Natural killer cell treated with Interleukin-12 subunit alpha and Interleukin-12 subunit beta and Interleukin-15 and Interleukin-18, amount 100 ng/mL, for 72 hours (primary cell): Measurements from ENCODE around the gene FAM50A. TPM values are rescaled to one million over a fixed set of nuclear protein-coding genes. Genes with fewer than 3 reads are reported as not detected.

Experiments used
- ATAC-seq, 2 donors: fragments of 150-1000 bp; cut with Tn5 transposase in 1 of 2; sonication (Bioruptor Pico), chemical (Tn5 transposase) in 1 of 2; 2 replicates each; pipeline ENCODE4 v1.10.0; 2021
- DNase-seq: peaks from one replicate; pipeline ENCODE4 v3.0.0; 2022; ENCODE audit warnings: low spot score
- H3K27ac Mint-ChIP-seq, 2 donors: 1 replicate in 1 of 2; 2 replicates in 1 of 2; pipeline ENCODE4 v1.8.0; 2022; ENCODE audit warnings: mixed read lengths in 2 of 2, mild to moderate bottlenecking in 1 of 2, moderate library complexity in 1 of 2
- H3K27me3 Mint-ChIP-seq, 2 donors: 1 replicate in 1 of 2; 2 replicates in 1 of 2; pipeline ENCODE4 v1.8.0; 2022; ENCODE audit warnings: mixed read lengths in 2 of 2
- H3K36me3 Mint-ChIP-seq: one replicate; pipeline ENCODE4 v1.8.0; 2022; ENCODE audit warnings: mixed read lengths
- H3K4me1 Mint-ChIP-seq, 2 donors: 1 replicate in 1 of 2; 2 replicates in 1 of 2; pipeline ENCODE4 v1.8.0; 2022; ENCODE audit warnings: low read depth in 2 of 2, mixed read lengths in 2 of 2, mild to moderate bottlenecking in 1 of 2
- H3K4me3 Mint-ChIP-seq: one replicate; pipeline ENCODE4 v1.8.0; 2022; ENCODE audit warnings: mixed read lengths
- H3K9me3 Mint-ChIP-seq: 2 replicates; pipeline ENCODE4 v1.8.0; 2022; ENCODE audit warnings: mixed read lengths
- total RNA-seq, 2 donors: library from RNA; stranded (reverse); gene quantifications; one replicate each; pipeline ENCODE4 v1.2.3, GENCODE V29; 2022

FAM50A gene
- total RNA-seq, 2 donors from 2014 or later: 75.2 to 108 TPM

DNA sequence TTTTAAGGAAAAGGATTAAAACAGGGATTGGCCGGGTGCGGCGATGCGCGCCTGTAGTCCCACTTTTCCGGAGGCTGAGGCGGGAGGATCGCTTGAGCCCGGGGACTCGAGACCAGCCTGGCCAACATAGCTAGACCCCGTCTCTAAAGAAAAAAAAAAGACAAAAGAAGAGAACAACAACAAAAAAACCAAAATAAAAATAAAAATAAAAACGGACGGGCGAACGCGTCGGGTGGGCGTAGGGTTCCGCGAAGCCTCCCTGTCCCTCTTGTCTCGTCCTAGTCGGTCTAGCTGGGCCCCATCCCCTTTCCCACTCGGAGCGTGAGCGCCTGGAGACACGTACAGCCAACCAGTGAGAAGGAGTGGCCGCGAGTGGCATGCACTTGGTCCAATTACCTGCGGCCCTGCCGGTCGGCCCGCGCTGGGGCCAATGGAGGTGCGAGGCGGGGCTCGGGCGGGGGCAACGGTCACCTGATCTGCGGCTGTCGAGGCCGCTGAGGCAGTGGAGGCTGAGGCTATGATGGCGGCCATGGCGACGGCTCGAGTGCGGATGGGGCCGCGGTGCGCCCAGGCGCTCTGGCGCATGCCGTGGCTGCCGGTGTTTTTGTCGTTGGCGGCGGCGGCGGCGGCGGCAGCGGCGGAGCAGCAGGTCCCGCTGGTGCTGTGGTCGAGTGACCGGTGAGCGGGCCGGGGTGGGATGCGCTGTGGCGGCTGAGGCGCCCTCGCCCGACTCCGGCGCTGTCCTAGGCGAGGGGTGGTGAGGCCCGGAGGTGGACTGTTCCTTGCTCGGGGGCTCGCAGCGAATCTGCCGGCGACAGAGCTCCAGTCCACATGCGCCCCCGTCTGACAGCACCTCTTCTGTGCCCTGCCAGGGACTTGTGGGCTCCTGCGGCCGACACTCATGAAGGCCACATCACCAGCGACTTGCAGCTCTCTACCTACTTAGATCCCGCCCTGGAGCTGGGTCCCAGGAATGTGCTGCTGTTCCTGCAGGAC is 15.5 kb upstream of the FAM50A start, which contains the start of gene ATP6AP1:
ATP6AP1 (plus strand) TSS at position 502 of the 996 bp plus-strand sequence; CDS start at position 518, 16 bp downstream.
- Mint-ChIP-seq H3K27ac (peak within 1 kb of the TSS; percentile 62 to 84), H3K9me3 (no peaks in the 10 kb centered on the region), H3K27me3 (no peaks in the 10 kb centered on the region), H3K36me3 (no peaks in the 10 kb centered on the region), H3K4me1 (peaks cover 23 to 30% of the 10 kb centered on the region in 2 donors), H3K4me3 (peak within 1 kb of the TSS; percentile 84)
- ATAC-seq (peak; percentile 98 to 99), DNase-seq (peak; percentile 91)

DNA sequence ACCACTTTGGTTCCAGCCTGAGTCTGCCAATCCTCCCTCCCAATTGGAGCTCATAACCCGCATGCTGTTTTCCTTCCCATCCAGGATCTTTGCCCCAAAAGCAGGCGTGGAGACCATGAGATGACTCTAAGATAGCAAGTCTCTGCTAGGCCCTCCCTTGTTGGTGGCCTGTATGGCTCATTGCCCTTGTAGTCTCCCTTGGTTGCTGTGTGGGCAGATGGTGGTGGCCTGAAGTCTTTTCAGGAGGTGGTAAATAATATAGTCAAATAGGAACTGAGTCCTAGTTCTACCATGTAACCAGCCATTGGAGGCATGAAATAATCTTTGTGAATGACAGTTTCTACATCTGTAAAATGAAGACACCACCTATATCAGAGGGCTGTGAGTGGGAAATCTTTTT is 14.2 kb upstream of the FAM50A start:
- H3K27me3 Mint-ChIP-seq: no peaks in the 10 kb centered on the region
- no peaks in the 10 kb centered on the region for H3K9me3 Mint-ChIP-seq
- H3K4me1 Mint-ChIP-seq: peaks cover 23 to 24% of the 10 kb centered on the region in 2 donors
- DNase-seq (no peak), ATAC-seq (no peak)
- H3K27ac Mint-ChIP-seq: peak overlapping the region in 1 of 2 donors; percentile 84
- peak overlapping the region; percentile 84 for H3K4me3 Mint-ChIP-seq
- H3K36me3 Mint-ChIP-seq: no peaks in the 10 kb centered on the region

DNA sequence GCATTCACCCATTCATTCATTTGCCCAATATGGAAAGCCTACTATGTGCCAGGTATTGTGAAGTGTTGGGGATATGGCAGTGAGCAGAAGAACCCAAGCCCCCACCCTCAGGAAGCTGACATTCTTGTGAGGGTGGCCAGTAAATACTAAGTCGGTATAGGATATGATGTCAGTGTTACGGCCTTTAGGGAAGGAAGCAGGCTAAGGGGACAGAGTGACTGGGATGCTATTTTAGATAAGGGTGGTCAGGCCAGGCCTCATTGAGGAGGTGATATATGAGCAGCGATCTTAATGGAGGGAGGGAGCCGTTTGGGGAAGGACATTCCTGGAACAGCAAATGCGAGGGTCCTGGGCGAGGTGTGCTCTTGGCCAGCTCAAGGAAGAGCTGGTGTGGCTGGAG is 13.5 kb upstream of the FAM50A start:
- H3K4me3 Mint-ChIP-seq: peak overlapping the region; percentile 82
- peaks cover 23 to 24% of the 10 kb centered on the region in 2 donors for H3K4me1 Mint-ChIP-seq
- no peak for ATAC-seq
- H3K27me3 Mint-ChIP-seq: no peaks in the 10 kb centered on the region
- no peak for DNase-seq
- H3K36me3 Mint-ChIP-seq: no peaks in the 10 kb centered on the region
- peak overlapping the region; percentile 84 to 86 for H3K27ac Mint-ChIP-seq
- no peaks in the 10 kb centered on the region for H3K9me3 Mint-ChIP-seq

GRCh38 chrX:154430916-154431315 is 13.0 kb upstream of the FAM50A start:
- ATAC-seq (peak in 1 of 2 donors; percentile 25), DNase-seq (no peak)
- Mint-ChIP-seq H3K4me1 (peaks cover 23 to 28% of the 10 kb centered on the region in 2 donors), H3K36me3 (no peaks in the 10 kb centered on the region), H3K9me3 (no peaks in the 10 kb centered on the region), H3K27me3 (no peaks in the 10 kb centered on the region), H3K27ac (peak overlapping the region; percentile 84 to 86), H3K4me3 (peak overlapping the region; percentile 82)

DNA sequence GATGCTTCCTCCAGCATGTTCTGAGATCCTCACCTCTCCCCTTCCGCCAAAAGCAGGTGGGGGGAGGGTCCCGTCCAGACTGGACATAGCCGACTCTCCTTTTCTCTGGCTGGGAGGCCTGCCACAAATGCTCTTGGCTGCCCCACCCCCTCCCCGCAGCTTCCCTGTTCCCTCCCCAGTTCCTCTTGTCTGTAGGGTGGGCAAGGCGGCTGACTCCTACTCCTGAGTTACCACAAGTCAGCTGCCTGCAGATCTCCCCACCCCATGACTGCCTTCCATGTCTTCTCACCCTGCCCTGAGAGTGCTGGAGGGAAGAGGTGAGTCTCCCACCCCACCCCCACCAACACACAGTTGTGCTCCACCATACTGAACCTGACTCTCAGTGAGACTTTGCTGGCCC is 12.6 kb upstream of the FAM50A start:
- no peaks in the 10 kb centered on the region for H3K9me3 Mint-ChIP-seq
- H3K27ac Mint-ChIP-seq: peak overlapping the region; percentile 84 to 86
- DNase-seq (no peak), ATAC-seq (no peak)
- peak overlapping the region; percentile 82 for H3K4me3 Mint-ChIP-seq
- peaks cover 27 to 32% of the 10 kb centered on the region in 2 donors for H3K4me1 Mint-ChIP-seq
- no peaks in the 10 kb centered on the region for H3K27me3 Mint-ChIP-seq
- no peaks in the 10 kb centered on the region for H3K36me3 Mint-ChIP-seq

DNA sequence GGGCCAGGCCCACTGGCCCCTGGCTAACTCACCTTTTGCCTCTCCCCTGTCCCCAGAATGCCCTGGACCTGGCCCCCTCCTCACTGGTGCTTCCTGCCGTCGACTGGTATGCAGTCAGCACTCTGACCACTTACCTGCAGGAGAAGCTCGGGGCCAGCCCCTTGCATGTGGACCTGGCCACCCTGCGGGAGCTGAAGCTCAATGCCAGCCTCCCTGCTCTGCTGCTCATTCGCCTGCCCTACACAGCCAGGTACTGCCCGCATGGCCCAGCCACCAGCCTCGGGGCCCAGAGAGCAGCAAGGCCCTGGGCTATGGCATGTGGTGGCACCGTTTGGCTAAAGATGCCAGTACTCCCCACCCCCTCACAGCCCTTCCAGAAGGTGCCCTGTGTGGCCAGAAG is 11.7 kb upstream of the FAM50A start:
- ATAC-seq (no peak), DNase-seq (peak; percentile 22)
- H3K4me1 Mint-ChIP-seq: peaks cover 27 to 33% of the 10 kb centered on the region in 2 donors
- H3K27me3 Mint-ChIP-seq: no peaks in the 10 kb centered on the region
- no peaks in the 10 kb centered on the region for H3K9me3 Mint-ChIP-seq
- no peak overlapping the region for H3K27ac Mint-ChIP-seq
- no peak overlapping the region for H3K4me3 Mint-ChIP-seq
- no peaks in the 10 kb centered on the region for H3K36me3 Mint-ChIP-seq

GRCh38 chrX:154433605-154434004 is 10.3 kb upstream of the FAM50A start:
- Mint-ChIP-seq H3K27ac (no peak overlapping the region), H3K4me3 (no peak overlapping the region)
- DNase-seq: no peak

GRCh38 chrX:154434394-154435168 is 9.4 kb upstream of the FAM50A start:
- Mint-ChIP-seq H3K27ac (no peak overlapping the region), H3K9me3 (no peaks in the 10 kb centered on the region), H3K27me3 (peaks cover 0 to 3% of the 10 kb centered on the region in 2 donors), H3K36me3 (no peaks in the 10 kb centered on the region), H3K4me1 (peaks cover 22 to 28% of the 10 kb centered on the region in 2 donors), H3K4me3 (no peak overlapping the region)
- ATAC-seq (no peak), DNase-seq (no peak)

More at GRCh38 chrX:154433605-154434004, 10.3 kb upstream of the FAM50A start:
- ATAC-seq: no peak
- no peaks in the 10 kb centered on the region for H3K36me3 Mint-ChIP-seq
- peaks cover 28 to 33% of the 10 kb centered on the region in 2 donors for H3K4me1 Mint-ChIP-seq
- peaks cover 0 to 3% of the 10 kb centered on the region in 2 donors for H3K27me3 Mint-ChIP-seq
- H3K9me3 Mint-ChIP-seq: no peaks in the 10 kb centered on the region

DNA sequence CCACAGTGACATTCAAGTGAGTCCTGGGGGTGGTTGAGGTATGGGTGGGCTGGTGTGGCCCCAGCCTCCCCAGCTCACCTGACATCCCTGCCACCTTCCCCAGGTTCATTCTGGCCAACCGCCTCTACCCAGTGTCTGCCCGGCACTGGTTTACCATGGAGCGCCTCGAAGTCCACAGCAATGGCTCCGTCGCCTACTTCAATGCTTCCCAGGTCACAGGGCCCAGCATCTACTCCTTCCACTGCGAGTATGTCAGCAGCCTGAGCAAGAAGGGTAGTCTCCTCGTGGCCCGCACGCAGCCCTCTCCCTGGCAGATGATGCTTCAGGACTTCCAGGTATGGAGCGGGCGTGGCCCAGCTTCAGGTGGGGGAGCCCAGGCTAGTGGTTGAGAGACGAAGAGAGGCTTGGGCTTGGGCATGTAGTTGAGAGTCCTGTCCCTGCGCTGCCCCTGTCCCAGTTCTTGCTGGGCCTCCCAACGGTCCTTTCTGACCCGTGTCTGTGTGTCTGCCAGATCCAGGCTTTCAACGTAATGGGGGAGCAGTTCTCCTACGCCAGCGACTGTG is 8.7 kb upstream of the FAM50A start:
- DNase-seq (no peak), ATAC-seq (no peak)
- peaks cover 19 to 24% of the 10 kb centered on the region in 2 donors for H3K4me1 Mint-ChIP-seq
- peaks cover 0 to 3% of the 10 kb centered on the region in 2 donors for H3K27me3 Mint-ChIP-seq
- H3K27ac Mint-ChIP-seq: peak overlapping the region in 1 of 2 donors; percentile 90
- H3K9me3 Mint-ChIP-seq: no peaks in the 10 kb centered on the region
- H3K36me3 Mint-ChIP-seq: no peaks in the 10 kb centered on the region
- H3K4me3 Mint-ChIP-seq: no peak overlapping the region

DNA sequence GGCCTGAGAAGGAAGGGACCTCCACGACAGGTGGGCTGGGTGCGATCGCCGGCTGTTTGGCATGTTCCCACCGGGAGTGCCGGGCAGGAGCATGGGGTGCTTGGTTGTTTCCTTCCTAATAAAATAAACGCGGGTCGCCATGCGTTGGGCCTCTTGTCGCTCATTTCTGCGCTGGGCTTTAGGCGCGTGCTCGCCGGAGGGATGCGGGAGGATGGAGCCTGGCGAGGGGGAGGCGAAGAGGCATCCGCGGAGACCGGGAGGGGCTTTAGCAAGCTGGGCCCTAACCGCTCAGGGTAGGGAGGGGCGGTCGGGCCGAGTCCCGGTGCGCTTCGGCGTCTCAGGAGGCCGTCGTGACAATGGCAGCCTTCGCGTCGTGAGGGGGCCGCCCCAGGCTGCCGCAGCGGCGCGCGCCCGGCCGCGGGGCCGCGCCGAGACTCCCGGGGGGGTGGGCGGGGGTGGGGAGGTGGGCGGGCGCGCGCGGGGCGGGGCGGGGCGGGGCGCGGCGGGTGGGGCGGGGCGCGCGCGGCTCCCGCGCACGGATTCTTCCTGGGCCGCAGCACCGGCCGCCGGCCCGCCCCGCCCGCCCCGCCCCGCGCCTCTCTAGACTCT is 7.5 kb upstream of the FAM50A start:
- Mint-ChIP-seq H3K9me3 (no peaks in the 10 kb centered on the region), H3K36me3 (no peaks in the 10 kb centered on the region), H3K4me1 (peaks cover 10 to 15% of the 10 kb centered on the region in 2 donors), H3K4me3 (peak overlapping the region; percentile 61), H3K27ac (peak overlapping the region; percentile 71 to 90), H3K27me3 (peaks cover 0 to 3% of the 10 kb centered on the region in 2 donors)
- no peak for DNase-seq
- peak; percentile 80 to 83 for ATAC-seq

- DNase-seq: peak; percentile 77
- H3K36me3 Mint-ChIP-seq: no peaks in the 10 kb centered on the region
- ATAC-seq: peak; percentile 79 to 82
- peaks cover 0 to 3% of the 10 kb centered on the region in 2 donors for H3K27me3 Mint-ChIP-seq
- no peaks in the 10 kb centered on the region for H3K9me3 Mint-ChIP-seq
- H3K4me1 Mint-ChIP-seq: peaks cover 10 to 13% of the 10 kb centered on the region in 2 donors
- H3K27ac Mint-ChIP-seq: peak within 1 kb of the TSS; percentile 71 to 90
- H3K4me3 Mint-ChIP-seq: peak within 1 kb of the TSS; percentile 86
Measured at GRCh38 chrX:154436983-154437752, 6.8 kb upstream of the FAM50A start, which contains the start of gene GDI1. TSS of gene GDI1 (plus strand) at chrX:154437154. CDS start at chrX:154437255, 101 bp downstream.
